ENCODE results near the gene GPN2. TPM values are rescaled to one million over a fixed set of nuclear protein-coding genes. Genes with fewer than 3 reads are reported as not detected.
A peak's percentile ranks its signal among the peaks of the same experiment; 100 is the strongest.

Gene GPN2
- total RNA-seq, 1 experiment from 2014 or later, result 41.9 TPM

- peak overlapping the region; percentile 53 to 66 for H3K4me3 ChIP-seq (ENCODE audit: low read depth in 2 of 2, low read length in 2 of 2)
- BruUV-seq (replicated peaks), result no TSS peak
- no peaks in the 10 kb centered on the region for H3K27me3 ChIP-seq (ENCODE audit: control insufficient read depth, insufficient read depth, low read length)
- H3K36me3 ChIP-seq (ENCODE audit: control insufficient read depth, insufficient read depth, low read length), result no peaks in the 10 kb centered on the region
- TF ChIP-seq TCF7L2 (IDR thresholded peaks at IDR 0.05; ENCODE audit: low read depth, low read length) (no peak), SIN3A (IDR thresholded peaks at IDR 0.05; ENCODE audit: borderline replicate concordance, insufficient read depth, low read depth, low read length) (no peak)
- H3K9me3 ChIP-seq (ENCODE audit: control insufficient read depth, insufficient read depth, low read depth, low read length), result no peaks in the 10 kb centered on the region
- DNase-seq (ENCODE audit: low read depth, low spot score) (no peak), ATAC-seq (no peak)
- peak overlapping the region; percentile 66 for H3K27ac ChIP-seq (ENCODE audit: low read length)
- H3K4me1 ChIP-seq (ENCODE audit: control insufficient read depth, insufficient read depth, low read length), result peaks cover 14% of the 10 kb centered on the region
- intact Hi-C loops (cut with micrococcal nuclease; ENCODE audit: unreplicated experiment) (no loop called here), in situ Hi-C loops (cut with HindIII; ENCODE audit: low pct_unique_long_range_greater_than_20kb, low sequenced_read_pairs) (no loop called here)
- POLR2A ChIA-PET, result no interaction called here
- CTCF ChIA-PET, result no interaction called here
These were observed 62.4 kb downstream of the GPN2 start for GRCh38 chr1:26827663-26828062.

- no peaks in the 10 kb centered on the region for H3K9me3 ChIP-seq (ENCODE audit: control insufficient read depth, insufficient read depth, low read depth, low read length)
- BruUV-seq (replicated peaks), result no TSS peak
- peaks cover 14% of the 10 kb centered on the region for H3K4me1 ChIP-seq (ENCODE audit: control insufficient read depth, insufficient read depth, low read length)
- intact Hi-C loops (cut with micrococcal nuclease; ENCODE audit: unreplicated experiment), result no loop called here
- ChIA-PET POLR2A (no interaction called here), CTCF (no interaction called here)
- ATAC-seq, result no peak
- in situ Hi-C loops (cut with HindIII; ENCODE audit: low pct_unique_long_range_greater_than_20kb, low sequenced_read_pairs), result no loop called here
- DNase-seq (ENCODE audit: low read depth, low spot score), result no peak
- peak overlapping the region; percentile 53 to 66 for H3K4me3 ChIP-seq (ENCODE audit: low read depth in 2 of 2, low read length in 2 of 2)
- no peak for TF ChIP-seq REST (IDR thresholded peaks at IDR 0.05; ENCODE audit: insufficient read depth in 1 of 2, low read depth in 2 of 2, low read length in 1 of 2)
- no peak for TF ChIP-seq TCF7L2 (IDR thresholded peaks at IDR 0.05; ENCODE audit: low read depth, low read length)
- no peak for TF ChIP-seq CTCF (IDR thresholded peaks at IDR 0.05)
- no peak for TF ChIP-seq SIN3A (IDR thresholded peaks at IDR 0.05; ENCODE audit: borderline replicate concordance, insufficient read depth, low read depth, low read length)
- no peak for TF ChIP-seq POLR2AphosphoS5 (IDR thresholded peaks at IDR 0.05; ENCODE audit: low read depth, low read length)
- H3K27ac ChIP-seq (ENCODE audit: low read length), result peak overlapping the region; percentile 66
- no peaks in the 10 kb centered on the region for H3K36me3 ChIP-seq (ENCODE audit: control insufficient read depth, insufficient read depth, low read length)
- no peaks in the 10 kb centered on the region for H3K27me3 ChIP-seq (ENCODE audit: control insufficient read depth, insufficient read depth, low read length)
These were observed 62.9 kb downstream of the GPN2 start for GRCh38 chr1:26827106-26827604.

- H3K9me3 ChIP-seq (ENCODE audit: control insufficient read depth, insufficient read depth, low read depth, low read length), result no peaks in the 10 kb centered on the region
- intact Hi-C loops (cut with micrococcal nuclease; ENCODE audit: unreplicated experiment) (no loop called here), in situ Hi-C loops (cut with HindIII; ENCODE audit: low pct_unique_long_range_greater_than_20kb, low sequenced_read_pairs) (no loop called here)
- ChIA-PET CTCF (interaction anchor here (0.6 kb wide), 1 partner anchor 371 kb away, joined by 3 read pairs; no protein-coding TSS in a partner anchor), POLR2A (no interaction called here)
- H3K27me3 ChIP-seq (ENCODE audit: control insufficient read depth, insufficient read depth, low read length), result no peaks in the 10 kb centered on the region
- peak within 1 kb of the TSS; percentile 53 to 70 for H3K4me3 ChIP-seq (ENCODE audit: low read depth in 2 of 2, low read length in 2 of 2)
- ATAC-seq (peak; percentile 95), DNase-seq (ENCODE audit: low read depth, low spot score) (no peak)
- TF ChIP-seq TCF7L2 (IDR thresholded peaks at IDR 0.05; ENCODE audit: low read depth, low read length), result no peak
- no peak for TF ChIP-seq REST (IDR thresholded peaks at IDR 0.05; ENCODE audit: insufficient read depth in 1 of 2, low read depth in 2 of 2, low read length in 1 of 2)
- TF ChIP-seq SIN3A (IDR thresholded peaks at IDR 0.05; ENCODE audit: borderline replicate concordance, insufficient read depth, low read depth, low read length), result 0 out of 2 replicates have a peak, but pooled peaks have one; percentile 12
- TF ChIP-seq CTCF (IDR thresholded peaks at IDR 0.05), result peak; percentile 94
- peak; percentile 32; the same call in 1 of the 2 replicates for TF ChIP-seq POLR2AphosphoS5 (IDR thresholded peaks at IDR 0.05; ENCODE audit: low read depth, low read length)
- peak within 1 kb of the TSS; percentile 80 for H3K27ac ChIP-seq (ENCODE audit: low read length)
- H3K4me1 ChIP-seq (ENCODE audit: control insufficient read depth, insufficient read depth, low read length), result peaks cover 14% of the 10 kb centered on the region
- no peaks in the 10 kb centered on the region for H3K36me3 ChIP-seq (ENCODE audit: control insufficient read depth, insufficient read depth, low read length)
- no TSS peak for BruUV-seq (replicated peaks)
These were observed 63.6 kb downstream of the GPN2 start, which contains the start of gene ZDHHC18 for GRCh38 chr1:26826261-26827105. Gene ZDHHC18, plus strand, starts transcription at chr1:26826688. Its CDS starts 117 bp downstream, at chr1:26826805.
